Activated effector memory CD4-positive, alpha-beta T cell treated with anti-CD3 and anti-CD28 coated beads, Interleukin-2, amount 50 U/mL, for 16 hours (primary cell): ENCODE data around the gene RSPH6A.

Experiments
- DNase-seq: peaks from one replicate; pipeline ENCODE4 v3.0.0-alpha.2; 2020

The RSPH6A gene

GRCh38 chr19:45779231-45780145 lies 35.6 kb downstream of the RSPH6A start:
- peak; percentile 93 for DNase-seq

- no peak for DNase-seq
Measured at GRCh38 chr19:45778010-45778661, 37.0 kb downstream of the RSPH6A start.

GRCh38 chr19:45777395-45777961 lies 37.6 kb downstream of the RSPH6A start:
- no peak for DNase-seq

GRCh38 chr19:45774765-45775164 lies 40.3 kb downstream of the RSPH6A start:
- DNase-seq: no peak

DNA sequence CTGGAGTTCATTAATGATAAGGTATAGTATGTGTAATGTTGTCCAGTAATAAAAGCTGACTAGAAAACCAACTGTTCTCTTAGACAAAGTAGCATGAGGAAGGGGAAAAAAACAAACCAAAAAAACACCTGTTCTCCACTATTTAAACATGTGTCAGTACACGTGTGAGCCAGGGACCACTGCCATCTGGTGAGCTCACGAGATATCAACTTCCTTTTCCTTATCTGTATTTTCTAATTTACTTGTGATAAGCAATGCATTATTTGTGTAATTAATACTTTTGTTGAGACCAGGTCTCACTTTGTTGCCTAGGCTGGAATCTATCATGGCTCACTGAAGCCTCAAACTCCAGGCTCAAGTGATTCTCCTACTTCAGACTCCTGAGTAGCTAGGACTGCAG lies 41.7 kb downstream of the RSPH6A start:
- no peak for DNase-seq

DNA sequence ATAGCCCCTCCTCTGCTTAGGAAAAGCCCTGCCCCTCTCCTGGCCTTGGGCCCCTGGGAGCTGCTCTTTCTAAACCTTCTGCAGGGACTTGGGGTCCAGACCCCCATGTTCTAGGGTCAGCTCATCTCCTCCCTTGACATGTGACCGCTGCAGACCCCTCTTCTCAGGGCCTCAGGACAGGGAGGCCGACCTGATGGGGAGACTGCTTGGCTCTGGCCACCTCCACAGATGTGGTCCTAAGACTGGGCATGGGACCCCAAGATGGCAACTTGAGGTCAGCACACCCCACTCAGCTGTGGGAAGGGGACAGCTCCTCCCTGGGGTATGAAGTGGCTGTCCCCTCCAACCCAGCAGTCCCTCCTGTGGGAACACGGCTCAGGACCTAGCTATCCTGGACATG lies 42.2 kb downstream of the RSPH6A start:
- no peak for DNase-seq

DNA sequence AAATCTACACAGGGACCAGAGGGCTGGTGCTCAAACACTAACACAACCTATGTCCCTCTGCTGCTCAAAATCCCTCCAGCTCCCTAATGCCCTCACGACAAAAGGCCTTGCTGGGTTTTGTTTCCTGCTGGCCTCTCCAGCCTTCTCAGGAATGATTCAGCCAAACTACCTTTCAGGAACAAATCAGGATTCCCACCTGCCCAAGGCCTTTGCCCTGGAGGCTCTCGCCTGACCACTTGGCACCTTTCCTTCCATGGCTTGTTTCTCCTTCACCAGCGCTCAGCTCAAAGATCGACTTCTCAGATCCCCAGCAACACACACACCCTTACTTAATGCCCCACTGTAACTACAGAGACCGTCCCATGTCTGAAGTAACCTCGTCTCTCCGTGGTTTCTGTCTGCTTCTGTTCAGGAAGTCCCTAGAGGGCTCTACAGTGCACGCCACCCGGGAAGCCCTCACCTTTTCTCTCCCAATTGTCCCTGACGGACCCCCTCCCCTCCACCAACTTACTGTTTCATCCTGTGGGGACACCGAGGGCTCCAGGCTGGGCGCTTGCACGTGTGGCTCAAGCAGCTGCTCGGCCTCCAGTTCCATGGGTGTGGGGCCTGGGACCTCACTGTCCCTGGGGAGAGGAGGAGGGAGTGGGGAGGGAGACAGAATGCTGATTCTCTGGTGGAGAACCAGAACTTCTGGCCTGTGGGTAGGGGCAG lies 42.8 kb downstream of the RSPH6A start:
- DNase-seq: no peak

- DNase-seq: no peak
Measured at GRCh38 chr19:45771311-45771933, 43.7 kb downstream of the RSPH6A start.

DNA sequence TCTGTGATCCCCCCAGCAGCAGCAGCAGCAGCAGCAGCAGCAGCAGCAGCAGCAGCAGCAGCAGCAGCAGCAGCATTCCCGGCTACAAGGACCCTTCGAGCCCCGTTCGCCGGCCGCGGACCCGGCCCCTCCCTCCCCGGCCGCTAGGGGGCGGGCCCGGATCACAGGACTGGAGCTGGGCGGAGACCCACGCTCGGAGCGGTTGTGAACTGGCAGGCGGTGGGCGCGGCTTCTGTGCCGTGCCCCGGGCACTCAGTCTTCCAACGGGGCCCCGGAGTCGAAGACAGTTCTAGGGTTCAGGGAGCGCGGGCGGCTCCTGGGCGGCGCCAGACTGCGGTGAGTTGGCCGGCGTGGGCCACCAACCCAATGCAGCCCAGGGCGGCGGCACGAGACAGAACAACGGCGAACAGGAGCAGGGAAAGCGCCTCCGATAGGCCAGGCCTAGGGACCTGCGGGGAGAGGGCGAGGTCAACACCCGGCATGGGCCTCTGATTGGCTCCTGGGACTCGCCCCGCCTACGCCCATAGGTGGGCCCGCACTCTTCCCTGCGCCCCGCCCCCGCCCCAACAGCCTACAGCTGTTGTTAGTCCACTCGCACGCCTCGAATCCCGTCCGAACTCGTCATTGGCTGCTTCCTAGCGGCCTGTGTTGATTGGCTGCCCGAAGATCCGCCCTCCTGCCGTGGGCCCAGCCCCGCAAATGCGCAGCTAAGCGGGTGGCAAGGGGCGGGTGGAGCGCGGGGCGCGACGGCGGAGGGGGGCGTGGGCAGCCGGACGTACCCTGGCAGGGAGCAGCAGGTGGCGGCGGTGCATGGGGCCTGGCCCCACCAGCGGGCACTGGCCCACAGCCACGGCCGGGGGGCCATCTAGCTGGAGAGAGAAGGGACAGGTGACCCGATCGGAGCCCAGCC lies 44.7 kb downstream of the RSPH6A start:
- peak; percentile 97 for DNase-seq

DNA sequence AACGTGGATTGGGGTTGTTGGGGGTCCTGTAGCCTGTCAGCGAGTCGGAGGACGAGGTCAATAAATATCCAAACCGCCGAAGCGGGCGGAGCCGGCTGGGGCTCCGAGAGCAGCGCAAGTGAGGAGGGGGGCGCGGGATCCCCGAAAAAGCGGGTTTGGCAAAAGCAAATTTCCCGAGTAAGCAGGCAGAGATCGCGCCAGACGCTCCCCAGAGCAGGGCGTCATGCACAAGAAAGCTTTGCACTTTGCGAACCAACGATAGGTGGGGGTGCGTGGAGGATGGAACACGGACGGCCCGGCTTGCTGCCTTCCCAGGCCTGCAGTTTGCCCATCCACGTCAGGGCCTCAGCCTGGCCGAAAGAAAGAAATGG lies 45.3 kb downstream of the RSPH6A start:
- no peak for DNase-seq

DNA sequence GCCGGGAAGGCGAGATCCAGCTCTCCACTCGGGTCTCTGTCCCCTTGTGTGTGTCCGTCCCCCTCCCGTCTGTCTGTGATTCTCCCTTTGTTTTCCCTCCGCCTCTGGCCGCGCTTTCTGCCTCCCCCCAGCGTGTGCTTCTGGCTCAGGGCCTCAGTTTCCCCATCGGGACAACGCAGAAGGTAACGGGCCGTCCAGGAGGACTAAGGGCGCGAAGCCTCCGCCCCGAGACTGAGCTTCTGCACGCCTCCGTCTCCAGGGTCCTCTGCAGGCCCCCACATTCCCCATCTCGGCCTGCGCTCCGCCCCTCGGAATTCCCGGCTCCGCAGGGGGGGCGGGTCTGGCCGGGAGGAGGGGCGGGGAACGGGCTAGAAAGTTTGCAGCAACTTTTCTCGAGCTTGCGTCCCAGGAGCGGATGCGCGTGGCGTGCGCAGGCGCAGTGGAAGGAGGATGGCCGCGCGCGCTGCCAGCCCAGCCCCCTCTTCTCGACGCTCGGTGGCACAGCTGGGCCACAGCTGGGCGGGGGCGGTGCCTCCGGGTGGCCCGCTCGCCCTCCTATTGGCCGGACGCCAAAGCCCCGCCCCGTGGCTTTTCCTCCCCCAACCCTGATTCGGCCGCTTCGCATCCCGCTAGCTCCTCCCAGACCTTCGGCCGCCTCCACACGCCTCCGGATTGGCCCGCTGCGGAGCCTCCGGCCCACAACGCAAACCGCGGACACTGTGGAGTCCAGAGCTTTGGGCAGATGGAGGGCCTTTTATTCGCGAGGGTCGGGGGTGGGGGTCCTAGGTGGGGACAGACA lies 45.9 kb downstream of the RSPH6A start, which contains the start of gene SIX5:
SIX5 (minus strand) TSS at position 269 of the 799 bp plus-strand sequence. CDS start 408 bp downstream, outside the sequence.
- peak; percentile 97 for DNase-seq

DNA sequence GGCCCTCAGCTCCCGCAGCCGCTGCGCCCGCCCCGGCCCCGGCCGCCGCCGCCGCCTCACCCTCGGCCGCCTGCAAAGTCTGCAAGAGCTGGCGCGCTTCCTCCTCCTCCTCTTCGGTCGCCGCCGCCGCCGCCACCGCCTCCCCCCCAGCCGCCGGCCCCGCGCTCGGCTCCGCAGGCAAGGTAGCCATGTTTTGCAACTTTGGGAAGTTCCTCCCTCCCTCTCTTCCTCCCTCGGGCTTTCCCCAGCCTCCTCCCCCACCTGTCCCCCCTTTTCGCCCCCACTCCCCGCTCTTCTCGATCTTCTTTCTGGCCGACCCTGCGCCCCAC lies 46.5 kb downstream of the RSPH6A start:
- peak; percentile 80 for DNase-seq

DNA sequence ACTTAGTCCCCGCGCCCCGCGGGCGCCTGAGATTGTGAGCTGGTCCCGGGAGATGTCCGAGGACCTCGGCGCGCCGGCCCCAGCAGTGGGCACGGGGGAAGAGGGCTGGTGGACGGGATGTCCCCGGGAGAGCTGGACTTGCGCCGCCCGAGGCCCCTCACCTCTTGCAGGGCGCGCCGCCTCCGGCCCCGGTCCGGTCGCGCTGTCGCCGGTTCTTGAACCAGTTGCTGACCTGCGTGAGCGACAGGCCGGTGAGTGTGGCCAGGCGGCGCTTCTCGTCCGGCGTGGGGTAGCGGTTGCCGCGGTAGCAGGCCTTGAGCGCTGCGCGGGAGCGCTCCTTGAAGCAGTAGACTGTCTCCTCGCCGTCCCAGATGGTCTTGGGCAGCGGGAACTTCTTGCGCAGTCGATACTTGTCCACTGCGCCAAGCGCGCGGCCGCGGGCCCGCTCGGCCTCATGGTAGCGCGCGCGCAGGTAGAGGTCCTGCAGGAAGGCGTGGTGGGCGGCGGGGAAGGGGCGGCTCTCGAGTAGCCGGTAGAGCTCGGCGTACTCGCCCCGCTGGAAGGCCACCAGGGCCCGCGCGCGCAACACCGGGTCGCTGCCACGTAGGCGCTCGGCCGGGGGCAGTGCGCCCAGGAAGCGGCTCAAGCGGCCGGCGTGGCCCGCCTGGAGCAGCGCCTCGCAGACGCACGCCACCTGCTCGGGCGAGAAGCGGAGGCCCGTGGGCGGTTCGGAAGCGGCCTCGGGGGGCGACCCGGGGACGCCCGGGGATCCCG lies 47.0 kb downstream of the RSPH6A start:
- no peak for DNase-seq

DNA sequence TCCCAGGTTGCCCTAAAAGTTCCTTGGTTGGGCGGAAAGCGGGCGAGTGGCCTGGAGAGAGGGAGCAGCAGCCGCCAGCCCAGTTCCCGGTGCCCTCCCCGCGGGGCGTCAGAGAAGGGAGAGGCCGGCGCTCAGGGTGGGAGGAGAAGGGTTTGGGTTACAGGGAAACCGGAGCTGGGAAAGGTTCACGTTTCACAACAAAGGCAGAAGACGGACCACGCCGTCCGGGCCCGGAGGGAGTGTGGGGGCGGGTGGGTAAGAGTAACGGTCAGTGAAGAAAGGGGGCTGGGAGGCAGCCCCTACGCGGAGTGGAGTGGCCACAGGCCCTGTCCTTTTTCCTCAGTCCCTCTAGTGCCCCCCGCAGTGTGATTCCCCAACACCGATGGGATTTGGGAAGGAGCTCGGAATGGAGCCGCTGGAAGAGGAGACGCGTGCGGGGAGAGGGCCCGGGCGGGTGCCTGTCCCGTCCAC lies 47.7 kb downstream of the RSPH6A start:
- no peak for DNase-seq

DNA sequence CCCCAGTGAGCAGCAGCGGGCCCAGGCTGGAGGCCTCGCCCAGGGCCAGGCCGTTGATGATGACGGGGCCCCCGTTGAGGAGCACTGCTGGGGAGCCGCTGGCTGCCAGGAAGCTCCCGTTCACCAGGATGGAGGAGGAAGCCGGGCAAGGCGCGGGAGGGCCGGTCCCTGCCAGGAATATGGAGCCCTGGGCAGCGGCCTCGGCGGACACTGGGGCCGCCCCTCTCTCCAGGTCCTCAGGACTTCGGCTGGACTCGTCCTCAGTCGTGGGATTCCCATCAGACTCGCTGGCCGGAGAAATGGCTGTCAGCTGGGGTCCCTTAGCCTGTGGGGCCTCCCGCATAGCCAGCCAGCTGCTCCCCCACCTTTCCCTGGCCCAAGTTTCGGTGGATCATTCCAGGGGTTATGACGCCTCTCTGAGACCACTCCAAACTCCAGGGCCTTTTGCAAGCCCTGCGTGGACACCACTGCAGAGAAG lies 48.2 kb downstream of the RSPH6A start:
- DNase-seq: no peak

- no peak for DNase-seq
Measured at GRCh38 chr19:45766296-45766868, 48.7 kb downstream of the RSPH6A start.

GRCh38 chr19:45765702-45766295 lies 49.3 kb downstream of the RSPH6A start:
- DNase-seq: no peak

GRCh38 chr19:45764945-45765701 lies 50.0 kb downstream of the RSPH6A start:
- DNase-seq: no peak
